Skeletal muscle satellite cell (primary cell): ENCODE results near the gene WNT3A.
"Not testable (repeated sequence)": the region's sequence is repeated elsewhere in the genome, so short reads cannot be mapped to it uniquely, and the experiment has no call there.

Experiments
- H3K27me3 ChIP-seq: 2 replicates; pipeline ENCODE4 v1.7.0; 2013; ENCODE audit warnings: low read length; ENCODE audit not compliant: control insufficient read depth, insufficient read depth
- H3K36me3 ChIP-seq: 2 replicates; pipeline ENCODE4 v1.7.0; 2013; ENCODE audit warnings: mild to moderate bottlenecking, control low read depth, low read length; ENCODE audit not compliant: insufficient read depth
- H3K4me1 ChIP-seq: 2 replicates; pipeline ENCODE4 v1.7.0; 2013; ENCODE audit warnings: low read length; ENCODE audit not compliant: control insufficient read depth, insufficient read depth
- H3K4me2 ChIP-seq: 2 replicates; pipeline ENCODE4 v1.7.0; 2013; ENCODE audit warnings: mild to moderate bottlenecking, low read length
- H3K4me3 ChIP-seq: 2 replicates; pipeline ENCODE4 v1.7.0; 2013; ENCODE audit warnings: low read length
- H3K9ac ChIP-seq: 2 replicates; pipeline ENCODE4 v1.7.0; 2013; ENCODE audit warnings: mild to moderate bottlenecking, low read depth, low read length, moderate library complexity
- H3K9me3 ChIP-seq: replicated peaks from 2 replicates; pipeline ENCODE4 v1.7.0; 2013; ENCODE audit warnings: mild to moderate bottlenecking, control low read depth, low read length

Gene WNT3A

GRCh38 chr1:228016181-228016510, 9.3 kb downstream of the WNT3A start:
- no peak overlapping the region for H3K9ac ChIP-seq
- no peaks in the 10 kb centered on the region for H3K36me3 ChIP-seq
- H3K27me3 ChIP-seq: peaks cover 11% of the 10 kb centered on the region
- no peak overlapping the region for H3K4me3 ChIP-seq
- no peak overlapping the region for H3K4me2 ChIP-seq
- no peaks in the 10 kb centered on the region for H3K9me3 ChIP-seq
- H3K4me1 ChIP-seq: peaks cover 16% of the 10 kb centered on the region

GRCh38 chr1:228016653-228017355, 10.0 kb downstream of the WNT3A start:
- H3K36me3 ChIP-seq: no peaks in the 10 kb centered on the region
- no peak overlapping the region for H3K4me3 ChIP-seq
- peaks cover 6% of the 10 kb centered on the region for H3K27me3 ChIP-seq
- no peaks in the 10 kb centered on the region for H3K9me3 ChIP-seq
- H3K4me1 ChIP-seq: peaks cover 16% of the 10 kb centered on the region
- H3K9ac ChIP-seq: no peak overlapping the region
- no peak overlapping the region for H3K4me2 ChIP-seq

DNA sequence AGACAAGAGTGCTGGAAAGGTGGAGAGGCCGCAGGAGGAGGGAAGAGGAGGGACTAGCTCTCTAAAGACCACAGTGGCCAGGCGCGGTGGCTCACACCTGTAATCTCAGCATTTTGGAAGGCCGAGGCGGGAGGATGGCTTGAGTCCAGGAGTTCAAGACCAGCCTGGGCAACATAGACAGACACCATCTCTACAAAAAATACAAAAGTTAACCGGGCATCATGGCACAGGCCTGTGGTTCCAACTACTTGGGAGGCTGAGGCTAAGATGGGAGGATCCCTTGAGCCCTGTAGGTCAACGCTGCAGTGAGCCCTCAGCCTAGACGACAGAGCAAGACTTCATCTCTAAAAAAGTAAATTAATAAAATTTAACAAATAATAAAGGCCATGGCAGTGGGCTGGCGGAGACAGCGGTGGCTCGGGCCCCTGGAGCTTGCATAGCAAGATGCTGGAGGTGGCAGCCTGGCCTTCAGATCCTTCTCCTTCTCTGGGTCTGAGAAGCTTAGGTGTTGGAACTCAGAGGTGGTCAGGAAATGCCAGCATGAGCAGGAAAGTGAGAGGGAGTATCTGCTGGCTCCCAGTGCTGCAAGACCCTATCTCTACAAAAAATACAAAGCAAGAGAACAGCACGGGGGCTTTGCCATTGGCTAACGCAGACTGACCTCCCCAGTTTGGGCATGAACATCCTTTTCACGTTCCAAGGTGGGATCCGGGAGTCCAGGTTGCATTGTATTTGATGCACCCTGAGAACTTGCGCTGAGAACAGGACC, 10.7 kb downstream of the WNT3A start:
- Histone ChIP-seq H3K4me2 (no peak overlapping the region), H3K4me3 (no peak overlapping the region), H3K27me3 (no peaks in the 10 kb centered on the region), H3K9me3 (no peaks in the 10 kb centered on the region), H3K36me3 (no peaks in the 10 kb centered on the region), H3K4me1 (peaks cover 16% of the 10 kb centered on the region), H3K9ac (no peak overlapping the region)

DNA sequence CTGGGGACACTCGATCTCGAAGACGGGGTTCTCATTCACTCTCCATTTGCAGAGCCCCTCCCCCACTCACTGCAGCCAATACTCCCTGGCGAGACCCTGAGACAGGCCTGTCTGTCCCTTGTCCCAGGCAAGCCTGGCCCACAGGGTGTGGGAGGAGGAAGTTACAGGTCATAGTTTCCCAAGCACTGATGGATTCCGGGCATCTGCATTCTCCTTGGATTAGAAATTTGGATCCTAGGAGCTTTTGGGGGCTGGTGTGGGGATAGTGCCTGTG, 11.3 kb downstream of the WNT3A start:
- Histone ChIP-seq H3K9ac (no peak overlapping the region), H3K4me1 (peaks cover 16% of the 10 kb centered on the region), H3K9me3 (no peaks in the 10 kb centered on the region), H3K4me2 (no peak overlapping the region), H3K4me3 (no peak overlapping the region), H3K36me3 (no peaks in the 10 kb centered on the region), H3K27me3 (peaks cover 4% of the 10 kb centered on the region)

DNA sequence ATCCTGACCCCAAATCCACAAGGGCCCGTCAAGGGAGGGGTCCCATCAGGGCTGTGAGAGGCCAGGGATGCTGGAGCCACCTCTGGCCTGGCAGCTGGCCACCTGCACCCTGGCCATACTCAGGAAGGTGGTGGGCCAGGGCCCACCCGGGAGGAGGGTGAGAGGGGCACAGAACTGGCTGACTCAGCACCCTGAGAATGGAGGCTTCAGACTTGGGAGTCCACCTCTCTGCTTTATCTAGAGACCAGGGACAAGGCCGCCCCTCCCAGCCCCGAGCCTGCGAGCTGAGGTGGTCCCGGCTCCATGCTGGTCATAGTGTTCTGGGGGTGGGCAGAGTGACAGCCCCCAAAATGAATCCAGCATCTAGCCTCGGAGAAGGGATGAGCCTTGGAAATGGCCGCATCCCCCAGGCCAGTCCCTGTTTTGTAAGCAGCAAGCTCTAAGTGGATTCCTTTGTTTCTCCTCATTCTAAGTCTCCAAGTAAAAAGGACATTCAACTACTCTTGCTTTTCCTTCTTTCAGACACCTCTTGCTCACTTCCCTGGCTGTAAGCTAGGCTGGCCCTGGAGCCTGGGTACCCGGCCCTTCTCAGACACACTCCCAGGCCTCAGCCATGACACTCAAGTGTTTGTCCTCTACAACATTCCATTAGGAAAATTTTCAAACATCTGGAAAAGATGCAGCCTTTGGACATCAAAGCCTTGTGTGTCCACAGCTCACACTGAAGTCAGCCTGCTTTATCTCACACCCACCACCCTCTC, 12.3 kb downstream of the WNT3A start:
- no peak overlapping the region for H3K4me2 ChIP-seq
- no peak overlapping the region for H3K4me3 ChIP-seq
- peaks cover 12% of the 10 kb centered on the region for H3K27me3 ChIP-seq
- H3K36me3 ChIP-seq: no peaks in the 10 kb centered on the region
- peaks cover 11% of the 10 kb centered on the region for H3K4me1 ChIP-seq
- H3K9ac ChIP-seq: no peak overlapping the region
- H3K9me3 ChIP-seq: no peaks in the 10 kb centered on the region

GRCh38 chr1:228019722-228020083, 12.9 kb downstream of the WNT3A start:
- not testable (repeated sequence) for H3K9me3 ChIP-seq, H3K4me2 ChIP-seq, H3K4me1 ChIP-seq, H3K9ac ChIP-seq, H3K36me3 ChIP-seq, H3K4me3 ChIP-seq
- H3K27me3 ChIP-seq: peaks cover 14% of the 10 kb centered on the region

GRCh38 chr1:228020686-228021354, 14.0 kb downstream of the WNT3A start:
- Histone ChIP-seq H3K4me3 (no peak overlapping the region), H3K9me3 (no peaks in the 10 kb centered on the region), H3K36me3 (no peaks in the 10 kb centered on the region), H3K9ac (no peak overlapping the region), H3K4me1 (no peaks in the 10 kb centered on the region), H3K4me2 (no peak overlapping the region), H3K27me3 (peaks cover 14% of the 10 kb centered on the region)

DNA sequence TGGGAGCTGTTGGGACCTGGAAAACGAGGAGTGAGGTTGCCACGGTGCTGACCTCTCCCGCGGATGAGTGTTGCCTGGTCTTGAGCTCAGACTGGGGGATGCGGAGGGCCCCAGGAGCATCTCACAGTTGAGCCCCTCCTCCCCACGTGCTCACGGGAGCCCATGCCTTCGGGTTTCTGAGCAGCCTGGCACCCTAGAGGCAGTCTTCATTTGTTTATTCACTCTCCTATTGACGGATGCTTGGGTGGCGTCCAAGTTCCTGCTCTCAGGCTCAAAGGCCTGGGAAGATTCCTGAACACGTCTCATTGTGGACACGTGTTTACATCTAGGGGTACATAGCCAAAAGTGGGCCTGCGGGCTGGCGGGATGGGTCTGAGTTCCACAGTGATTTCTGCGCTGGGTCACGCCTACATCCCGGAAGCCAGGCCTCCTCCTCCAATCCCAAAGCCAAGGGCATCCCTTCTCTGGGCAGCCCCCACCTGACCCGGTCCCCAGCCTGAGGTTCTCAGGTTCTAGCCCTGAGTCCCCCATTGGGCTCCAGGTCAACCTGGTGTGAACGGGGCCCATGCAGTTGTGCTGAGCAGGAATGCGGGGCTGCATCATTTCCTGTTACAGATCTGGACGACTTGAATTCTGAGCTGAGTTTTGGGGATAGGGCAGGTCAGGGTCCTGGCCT, 14.7 kb downstream of the WNT3A start:
- Histone ChIP-seq H3K4me2 (no peak overlapping the region), H3K9ac (no peak overlapping the region), H3K4me1 (no peaks in the 10 kb centered on the region), H3K9me3 (no peaks in the 10 kb centered on the region), H3K4me3 (no peak overlapping the region), H3K27me3 (peaks cover 14% of the 10 kb centered on the region), H3K36me3 (no peaks in the 10 kb centered on the region)

- Histone ChIP-seq H3K9me3 (no peaks in the 10 kb centered on the region), H3K27me3 (peaks cover 14% of the 10 kb centered on the region), H3K4me3 (no peak overlapping the region), H3K9ac (no peak overlapping the region), H3K36me3 (no peaks in the 10 kb centered on the region), H3K4me1 (no peaks in the 10 kb centered on the region), H3K4me2 (no peak overlapping the region)
These were observed 15.9 kb downstream of the WNT3A start for GRCh38 chr1:228022571-228023293.

- Histone ChIP-seq H3K27me3 (peaks cover 14% of the 10 kb centered on the region), H3K36me3 (no peaks in the 10 kb centered on the region), H3K9ac (no peak overlapping the region), H3K4me2 (no peak overlapping the region), H3K9me3 (no peaks in the 10 kb centered on the region), H3K4me3 (no peak overlapping the region), H3K4me1 (no peaks in the 10 kb centered on the region)
These were observed 16.5 kb downstream of the WNT3A start for GRCh38 chr1:228023294-228023639.

DNA sequence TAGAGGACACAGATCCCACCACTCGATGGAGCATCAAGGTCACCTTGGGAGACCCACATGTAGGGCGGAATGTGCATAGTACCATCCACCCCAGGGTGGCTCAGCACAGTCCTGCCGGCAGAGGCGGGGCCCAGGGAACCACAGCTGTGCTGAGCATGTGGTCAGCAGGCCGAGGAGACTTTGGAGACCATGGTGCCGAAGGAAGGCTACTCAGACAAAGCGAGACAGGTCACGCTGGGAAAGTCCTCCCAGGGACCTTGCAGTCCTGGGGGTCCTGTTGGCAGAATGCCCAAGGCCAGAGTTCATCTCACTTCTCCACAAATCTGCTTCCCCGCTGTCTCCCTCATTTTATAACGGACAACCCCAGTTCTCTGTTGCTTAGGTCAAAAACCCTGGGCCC, 22.5 kb downstream of the WNT3A start:
- no peaks in the 10 kb centered on the region for H3K9me3 ChIP-seq
- no peak overlapping the region for H3K9ac ChIP-seq
- no peaks in the 10 kb centered on the region for H3K36me3 ChIP-seq
- H3K4me2 ChIP-seq: no peak overlapping the region
- no peaks in the 10 kb centered on the region for H3K4me1 ChIP-seq
- peaks cover under 1% of the 10 kb centered on the region for H3K27me3 ChIP-seq
- no peak overlapping the region for H3K4me3 ChIP-seq
